A673 (cell line): Measurements from ENCODE around the gene SCUBE1. TPM values are rescaled to one million over a fixed set of nuclear protein-coding genes. Genes with fewer than 3 reads are reported as not detected.

Source experiments
- BruUV-seq: library from RNA; stranded (reverse); fragments of 400-500 nt; replicated peaks from 2 replicates; lab custom pipeline; 2021; lab: Mats Ljungman, UMichigan
- CTCF ChIA-PET: fragments of 300-600 bp; sonication (Branson Sonifier 250); formaldehyde crosslinking; loops from one replicate; lab custom pipeline; 2022; ENCODE audit warnings: antibody characterized with exemption; lab: Charles Lee
- POLR2A ChIA-PET: fragments of 300-600 bp; sonication (Branson Sonifier 250); formaldehyde crosslinking; loops from one replicate; lab custom pipeline; 2022; ENCODE audit warnings: antibody characterized with exemption; ENCODE audit not compliant: low non-redundant PET; lab: Charles Lee
- DNase-seq: peaks from one replicate; pipeline ENCODE4 v3.0.0-alpha.2; 2015; ENCODE audit warnings: low spot score
- H3K27ac ChIP-seq: fragments of 200-600 bp; sonication (generic); 2 replicates; pipeline ENCODE4 v1.5.1; 2016; ENCODE audit warnings: mixed run types, low read depth, mild to moderate bottlenecking, mixed read lengths, antibody characterized with exemption, low read length; ENCODE audit not compliant: poor library complexity, severe bottlenecking
- H3K27me3 ChIP-seq: fragments of 200-600 bp; sonication (generic); replicated peaks from 2 replicates; pipeline ENCODE4 v1.6.1; 2017; ENCODE audit warnings: mixed run types, low read depth, mild to moderate bottlenecking, mixed read lengths, antibody characterized with exemption, low read length; ENCODE audit not compliant: insufficient read depth, poor library complexity
- H3K36me3 ChIP-seq: fragments of 200-600 bp; sonication (generic); 2 replicates; pipeline ENCODE4 v1.6.1; 2016; ENCODE audit warnings: mixed run types, mild to moderate bottlenecking, mixed read lengths, antibody characterized with exemption, low read length; ENCODE audit not compliant: insufficient read depth, poor library complexity, severe bottlenecking
- H3K4me1 ChIP-seq: fragments of 200-600 bp; sonication (generic); 2 replicates; pipeline ENCODE4 v1.6.1; 2017; ENCODE audit warnings: mixed run types, mild to moderate bottlenecking, mixed read lengths, antibody characterized with exemption, low read length; ENCODE audit not compliant: insufficient read depth, poor library complexity, severe bottlenecking
- H3K4me3 ChIP-seq: fragments of 200-600 bp; sonication (generic); 2 replicates; pipeline ENCODE4 v1.5.1; 2016; ENCODE audit warnings: low read depth, mixed run types, mild to moderate bottlenecking, mixed read lengths, low read length; ENCODE audit not compliant: poor library complexity, severe bottlenecking
- H3K9me3 ChIP-seq: fragments of 200-600 bp; sonication (generic); 2 replicates; pipeline ENCODE4 v1.6.1; 2016; ENCODE audit warnings: mixed run types, low read depth, mild to moderate bottlenecking, mixed read lengths, antibody characterized with exemption, low read length; ENCODE audit not compliant: poor library complexity, severe bottlenecking
- CTCF ChIP-seq: fragments of 300-800, 200-600 bp; sonication (generic); conservative IDR thresholded peaks from 2 replicates; pipeline ENCODE4 v1.5.1; 2017; ENCODE audit warnings: low read depth, mild to moderate bottlenecking, antibody characterized with exemption, low read length, moderate library complexity, mixed read lengths
- EZH2 ChIP-seq: fragments of 200-600 bp; sonication (generic); IDR thresholded peaks from 2 replicates; pipeline ENCODE4 v1.6.1; 2017; ENCODE audit warnings: borderline replicate concordance, low read depth, mild to moderate bottlenecking, mixed read lengths, antibody characterized with exemption, low read length; ENCODE audit not compliant: poor library complexity, severe bottlenecking
- intact Hi-C: fragments of 100-400 bp; cut with micrococcal nuclease; formaldehyde crosslinking; loops from one replicate; pipeline ENCODE4 v1.10.0; 2022; ENCODE audit not compliant: unreplicated experiment
- total RNA-seq: library from RNA; stranded (reverse); gene quantifications from 2 replicates; pipeline ENCODE4 v1.2.3, GENCODE V29; 2021

SCUBE1 gene
- total RNA-seq, 1 experiment from 2014 or later = 0.24 TPM

- POLR2A ChIA-PET = no interaction called here
- H3K4me3 ChIP-seq = no peak overlapping the region
- H3K36me3 ChIP-seq = no peaks in the 10 kb centered on the region
- CTCF ChIA-PET = interaction anchor here (0.7 kb wide), 1 partner anchor 14 kb away, joined by 3 read pairs; no protein-coding TSS in a partner anchor
- H3K4me1 ChIP-seq = peaks cover 42% of the 10 kb centered on the region
- TF ChIP-seq CTCF (no peak), EZH2 (no peak)
- H3K27me3 ChIP-seq = peaks cover 4% of the 10 kb centered on the region
- no peaks in the 10 kb centered on the region for H3K9me3 ChIP-seq
- no peak overlapping the region for H3K27ac ChIP-seq
- BruUV-seq = no TSS peak
- peak; percentile 78 for DNase-seq
- intact Hi-C loops = no loop called here
These were observed 12.7 kb downstream of the SCUBE1 start for GRCh38 chr22:43330178-43331068.

GRCh38 chr22:43329061-43329460 lies 14.1 kb downstream of the SCUBE1 start:
- Histone ChIP-seq H3K9me3 (no peaks in the 10 kb centered on the region), H3K27ac (no peak overlapping the region), H3K4me1 (peaks cover 42% of the 10 kb centered on the region), H3K27me3 (peaks cover 3% of the 10 kb centered on the region), H3K36me3 (no peaks in the 10 kb centered on the region), H3K4me3 (no peak overlapping the region)
- intact Hi-C loops = no loop called here
- TF ChIP-seq EZH2 (no peak), CTCF (no peak)
- ChIA-PET POLR2A (no interaction called here), CTCF (no interaction called here)
- no peak for DNase-seq
- no TSS peak for BruUV-seq

- ChIA-PET POLR2A (no interaction called here), CTCF (no interaction called here)
- no peak for DNase-seq
- Histone ChIP-seq H3K27ac (no peak overlapping the region), H3K27me3 (no peaks in the 10 kb centered on the region), H3K36me3 (no peaks in the 10 kb centered on the region), H3K4me3 (no peak overlapping the region), H3K9me3 (no peaks in the 10 kb centered on the region), H3K4me1 (peaks cover 42% of the 10 kb centered on the region)
- no peak for TF ChIP-seq EZH2
- no peak for TF ChIP-seq CTCF
- intact Hi-C loops = no loop called here
- BruUV-seq = no TSS peak
These were observed 16.1 kb downstream of the SCUBE1 start for GRCh38 chr22:43327157-43327438.
